Measurements from ENCODE around the gene ADAD2. TPM values are rescaled to one million over a fixed set of nuclear protein-coding genes. Genes with fewer than 3 reads are reported as not detected.

The ADAD2 gene
- total RNA-seq, 1 donor from 2014 or later, result not detected

DNA sequence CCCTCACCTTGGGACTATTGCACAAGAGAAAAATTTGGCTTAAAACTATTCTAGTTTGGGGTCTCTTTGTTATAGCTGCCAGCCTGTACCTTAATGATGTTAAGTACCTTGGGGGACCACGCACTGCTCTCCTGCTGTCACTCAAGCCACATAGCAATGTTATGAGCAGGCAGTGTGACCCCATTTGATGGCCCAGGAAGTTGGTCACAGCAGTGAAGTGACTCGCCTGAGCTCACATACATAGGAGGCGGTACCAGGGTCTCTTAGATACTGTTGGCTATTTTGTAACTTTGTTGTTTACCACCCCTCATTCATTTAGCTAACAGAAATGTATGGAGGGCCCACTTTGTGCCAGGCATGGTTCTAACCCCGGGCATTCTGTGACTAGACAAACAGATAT is 32.5 kb downstream of the ADAD2 start:
- DNase-seq (ENCODE audit: low read depth in 2 of 2), result no peak

- no peak for DNase-seq (ENCODE audit: low read depth in 2 of 2)
These were observed 33.6 kb downstream of the ADAD2 start for GRCh38 chr16:84224554-84224953.

DNA sequence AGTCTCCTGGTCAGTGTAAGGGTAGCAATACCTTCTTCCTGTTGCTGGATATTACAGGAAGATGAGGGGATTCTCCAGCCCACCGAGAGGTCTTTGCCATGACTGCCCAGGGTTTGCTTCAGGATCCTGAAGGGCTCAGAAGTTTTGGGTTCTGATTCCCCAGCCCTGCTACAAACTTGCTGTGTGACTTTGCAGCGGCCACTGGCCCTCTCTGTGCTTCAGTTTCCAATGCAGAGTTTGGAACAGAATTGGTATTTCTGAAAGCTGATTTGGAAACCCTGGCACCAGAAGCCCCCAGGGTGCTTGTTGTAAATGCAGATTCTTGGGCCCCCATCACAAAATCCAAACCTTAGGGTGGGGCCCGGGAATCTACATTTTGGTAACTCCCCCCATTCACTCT is 34.2 kb downstream of the ADAD2 start:
- DNase-seq (ENCODE audit: low read depth in 2 of 2), result no peak

DNA sequence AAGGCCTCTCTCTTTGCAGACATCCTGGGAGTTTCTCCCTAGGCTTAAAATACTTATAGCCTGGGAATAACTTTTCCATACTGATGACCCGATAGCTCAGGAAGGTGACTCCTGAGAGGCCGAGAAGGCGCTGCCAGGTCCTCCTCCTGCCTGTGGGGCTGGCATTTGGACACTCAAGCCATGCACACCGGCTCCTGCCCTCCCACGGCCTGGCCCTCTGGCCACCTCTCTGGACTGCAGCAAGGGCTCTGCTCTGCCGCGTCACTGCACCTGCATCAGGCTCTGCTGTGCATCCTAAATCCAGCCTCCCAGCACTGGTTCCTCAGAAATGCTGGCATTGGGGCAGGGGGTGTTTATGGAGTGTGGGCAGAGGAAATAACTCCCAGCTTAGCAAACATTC is 34.6 kb downstream of the ADAD2 start:
- DNase-seq (ENCODE audit: low read depth in 2 of 2), result no peak

DNA sequence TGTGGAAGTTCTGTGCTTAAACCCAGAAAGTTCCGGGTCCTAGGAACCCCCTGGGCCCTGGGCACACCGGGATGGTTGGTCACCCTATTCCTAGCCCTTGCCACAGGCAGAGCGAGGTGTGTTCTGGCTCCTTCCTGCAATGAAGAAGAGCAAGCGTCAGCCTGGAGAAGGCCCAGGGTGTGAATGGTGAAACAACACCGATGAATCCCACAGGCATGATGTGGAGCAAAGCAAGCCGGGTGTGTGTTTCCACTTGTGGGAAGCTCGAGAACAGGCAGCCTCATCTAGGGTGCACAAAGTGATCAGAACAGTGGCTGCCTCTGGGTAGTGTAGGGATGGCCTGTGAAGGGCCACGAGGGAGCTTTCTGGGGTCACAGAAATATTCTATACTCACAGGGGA is 35.1 kb downstream of the ADAD2 start:
- no peak for DNase-seq (ENCODE audit: low read depth in 2 of 2)

DNA sequence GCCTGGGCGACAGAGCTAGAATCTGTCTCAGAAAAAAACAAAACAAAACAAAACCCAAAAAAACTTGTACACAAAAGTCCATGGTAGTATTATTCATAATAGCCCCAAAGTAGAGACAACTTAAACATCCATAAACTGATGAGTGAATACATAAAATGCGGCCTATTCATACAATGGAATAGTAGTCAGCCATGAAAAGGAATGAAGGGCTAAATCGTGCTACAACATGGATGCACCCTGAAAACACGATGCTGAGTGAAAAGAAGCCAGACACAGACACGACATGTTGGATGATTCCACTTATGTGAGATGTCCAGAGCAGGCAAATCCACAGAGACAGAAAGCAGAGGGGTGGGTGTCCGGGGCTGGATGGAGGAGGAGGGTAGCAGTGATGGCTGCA is 36.6 kb downstream of the ADAD2 start:
- DNase-seq (ENCODE audit: low read depth in 2 of 2), result no peak

- peak in 1 of 2 donors; percentile 62 for DNase-seq (ENCODE audit: low read depth in 2 of 2)
These were observed 37.4 kb downstream of the ADAD2 start for GRCh38 chr16:84228256-84228838.

DNA sequence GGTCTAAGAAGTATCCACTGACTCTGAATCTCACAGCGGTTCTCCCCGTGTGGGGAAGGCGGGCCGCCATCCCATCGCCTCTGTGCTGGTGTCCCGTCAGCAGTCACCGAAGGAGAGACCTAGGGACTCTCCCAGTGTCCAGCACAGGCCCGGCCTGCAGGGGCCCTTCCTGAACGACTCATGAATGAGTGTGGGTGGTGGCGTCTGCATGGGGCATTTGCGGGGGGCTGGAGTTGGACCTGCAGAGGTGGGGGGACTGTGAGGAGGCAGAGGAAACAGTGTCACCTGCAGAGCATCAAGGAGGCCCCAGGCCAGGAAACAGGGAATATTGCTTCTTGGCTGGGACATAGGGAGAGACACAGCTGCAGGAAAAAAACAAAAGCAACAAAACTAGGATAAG is 38.5 kb downstream of the ADAD2 start:
- no peak for DNase-seq (ENCODE audit: low read depth in 2 of 2)

DNA sequence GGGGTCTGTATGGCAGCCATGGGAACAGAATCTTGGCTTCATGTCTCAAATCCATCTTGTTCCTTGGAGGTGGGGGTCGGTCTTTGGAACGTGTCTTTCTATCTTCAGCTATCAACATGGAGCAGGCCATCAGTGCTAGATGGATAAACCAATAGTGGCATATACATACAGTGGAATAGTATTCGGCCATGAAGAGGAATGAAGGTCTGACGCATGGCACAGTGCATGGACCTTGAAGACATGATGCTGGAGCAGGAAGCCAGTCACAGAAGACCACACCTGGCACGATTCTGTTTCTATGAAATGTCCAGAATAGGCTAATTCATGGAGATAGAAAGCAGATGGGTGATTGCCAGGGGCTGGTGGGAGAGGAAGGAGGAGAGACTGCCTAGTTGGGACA is 41.1 kb downstream of the ADAD2 start:
- no peak for DNase-seq (ENCODE audit: low read depth in 2 of 2)

GRCh38 chr16:84232969-84233368 is 42.0 kb downstream of the ADAD2 start:
- no peak for DNase-seq (ENCODE audit: low read depth in 2 of 2)

GRCh38 chr16:84233748-84234147 is 42.8 kb downstream of the ADAD2 start:
- no peak for DNase-seq (ENCODE audit: low read depth in 2 of 2)

- DNase-seq (ENCODE audit: low read depth in 2 of 2), result peak in 1 of 2 donors; percentile 1
These were observed 43.6 kb downstream of the ADAD2 start for GRCh38 chr16:84234321-84235241.

GRCh38 chr16:84236671-84237070 is 45.7 kb downstream of the ADAD2 start:
- no peak for DNase-seq (ENCODE audit: low read depth in 2 of 2)

- DNase-seq (ENCODE audit: low read depth in 2 of 2), result no peak
These were observed 47.2 kb downstream of the ADAD2 start for GRCh38 chr16:84237994-84238750.

- DNase-seq (ENCODE audit: low read depth in 2 of 2), result no peak
These were observed 48.3 kb downstream of the ADAD2 start for GRCh38 chr16:84239141-84239769.

- no peak for DNase-seq (ENCODE audit: low read depth in 2 of 2)
These were observed 49.0 kb downstream of the ADAD2 start, which contains the start of gene KCNG4 for GRCh38 chr16:84239909-84240308. Gene KCNG4 (minus strand): TSS chr16:84240012. CDS start chr16:84237485, 2,527 bp downstream.

DNA sequence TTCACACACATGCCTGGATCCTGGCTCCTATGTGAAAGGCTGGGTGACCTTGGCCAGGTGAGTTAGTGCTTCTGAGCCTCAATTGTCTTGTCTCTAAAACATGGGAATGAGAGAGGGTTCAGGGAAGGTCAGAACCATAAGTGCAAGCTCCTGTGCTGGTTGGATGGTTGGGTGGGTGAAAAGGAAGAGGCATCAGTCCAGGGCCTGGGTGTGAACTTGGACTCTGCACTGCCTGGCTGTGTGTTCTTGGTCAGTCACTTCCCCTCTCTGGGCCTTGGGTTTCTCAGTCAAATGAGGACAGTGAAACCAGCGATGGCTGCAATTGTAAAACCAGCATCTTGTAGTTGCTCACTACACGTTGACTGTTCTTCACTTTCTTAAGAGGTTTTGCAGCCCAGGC is 49.5 kb downstream of the ADAD2 start:
- no peak for DNase-seq (ENCODE audit: low read depth in 2 of 2)

DNA sequence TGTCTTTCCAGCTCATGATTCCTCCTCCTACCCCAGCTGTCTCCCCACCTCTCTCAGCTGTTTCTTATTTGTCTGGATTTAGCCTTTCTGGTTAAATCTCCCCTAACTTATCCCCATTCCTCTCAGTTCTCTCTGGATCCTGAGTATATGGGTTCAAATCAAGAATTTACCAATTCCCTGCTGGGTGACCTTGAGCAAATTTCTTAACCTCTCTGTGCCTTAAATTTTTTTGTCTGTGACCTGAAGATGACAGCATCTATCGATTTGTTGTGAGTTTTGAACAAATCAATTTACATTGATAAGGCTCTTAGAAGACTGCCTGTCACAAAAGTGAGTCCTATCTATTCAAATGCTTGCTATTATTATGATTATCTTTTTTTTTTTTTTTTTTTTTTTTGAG is 50.8 kb downstream of the ADAD2 start:
- no peak for DNase-seq (ENCODE audit: low read depth in 2 of 2)

DNA sequence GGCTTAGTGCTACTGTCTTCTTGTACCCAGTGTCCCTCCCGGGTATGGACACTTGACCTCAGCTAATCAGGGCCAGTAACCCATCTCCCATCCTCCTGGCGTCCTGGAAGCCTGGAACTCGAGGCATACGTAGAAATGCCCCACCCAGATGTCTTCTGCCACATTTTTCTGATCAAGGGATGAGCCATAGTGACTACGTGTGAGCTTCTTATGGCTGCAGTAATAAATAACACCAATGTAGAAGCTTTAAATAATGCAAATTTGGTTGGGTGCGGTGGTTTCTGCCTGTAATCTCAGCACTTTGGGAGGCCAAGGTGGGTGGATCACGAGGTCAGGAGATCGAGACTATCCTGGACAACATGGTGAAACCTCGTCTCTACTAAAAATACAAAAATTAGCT is 51.9 kb downstream of the ADAD2 start:
- no peak for DNase-seq (ENCODE audit: low read depth in 2 of 2)

GRCh38 chr16:84243732-84244131 is 52.8 kb downstream of the ADAD2 start:
- no peak for DNase-seq (ENCODE audit: low read depth in 2 of 2)

GRCh38 chr16:84244728-84245127 is 53.8 kb downstream of the ADAD2 start:
- no peak for DNase-seq (ENCODE audit: low read depth in 2 of 2)

Data from dermis microvascular lymphatic vessel endothelial cell (primary cell).